ENCODE measurements around the gene RIPOR2. TPM values are rescaled to one million over a fixed set of nuclear protein-coding genes. Genes with fewer than 3 reads are reported as not detected.

Gene RIPOR2
- total RNA-seq, 2 experiments from 2014 or later, result 18.0 to 28.9 TPM

DNA sequence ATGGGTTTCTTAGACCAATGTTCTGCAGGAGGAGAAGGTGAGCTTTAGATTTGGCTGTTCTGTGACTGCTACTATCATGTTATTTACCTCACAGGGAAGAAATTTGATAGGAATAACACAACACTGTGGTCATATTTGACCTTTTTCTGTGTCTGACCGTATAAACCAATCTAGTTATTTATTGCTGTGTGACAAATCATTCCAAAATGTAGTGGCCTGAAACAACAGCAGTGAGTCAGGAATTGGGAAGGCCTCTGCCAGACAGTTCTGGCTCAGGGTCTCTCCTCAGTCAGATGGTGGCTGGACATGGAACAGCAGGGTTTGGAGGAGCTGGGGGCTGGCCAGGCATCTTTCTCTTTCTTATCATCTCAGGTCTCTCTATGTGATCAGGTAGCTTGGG is 33.0 kb downstream of the RIPOR2 start:
- BruUV-seq (replicated peaks), result no TSS peak
- CTCF ChIA-PET (ENCODE audit: unreplicated experiment), result no interaction called here

GRCh38 chr6:24901698-24902328 is 33.9 kb downstream of the RIPOR2 start:
- H3K4me2 ChIP-seq (ENCODE audit: low read length), result peak overlapping the region; percentile 74
- peak overlapping the region; percentile 64 for H3K27ac ChIP-seq (ENCODE audit: low read depth, low read length, poor library complexity, severe bottlenecking)
- H2AFZ ChIP-seq (ENCODE audit: low read length), result peak overlapping the region; percentile 11; the same call in 1 of the 2 replicates
- H3K4me3 ChIP-seq (ENCODE audit: low read depth, low read length, poor library complexity, severe bottlenecking), result no peak overlapping the region
- H3K36me3 ChIP-seq (ENCODE audit: insufficient read depth, low read length), result peaks cover 34% of the 10 kb centered on the region
- intact Hi-C loops (cut with micrococcal nuclease; ENCODE audit: unreplicated experiment), result no loop called here
- POLR2A ChIA-PET, result interaction anchor here (0.7 to 5.7 kb wide), 5 partner anchors 8 to 19 kb away, joined by 3 to 54 read pairs (median 8); no protein-coding TSS in a partner anchor
- H4K20me1 ChIP-seq (ENCODE audit: insufficient read depth, low read length), result no peaks in the 10 kb centered on the region
- DNase-seq (ENCODE audit: low spot score), result peak; percentile 51
- BruUV-seq (replicated peaks), result no TSS peak
- CTCF ChIA-PET (ENCODE audit: unreplicated experiment), result no interaction called here
- H3K79me2 ChIP-seq (ENCODE audit: insufficient read depth, low read depth, low read length), result peaks cover 48% of the 10 kb centered on the region; the same call in 1 of the 2 replicates
- peaks cover 8% of the 10 kb centered on the region; the same call in 1 of the 2 replicates for H3K9me3 ChIP-seq (ENCODE audit: low read length)
- TF ChIP-seq EZH2phosphoT487 (IDR thresholded peaks at IDR 0.05; ENCODE audit: borderline replicate concordance, low read depth, low read length) (no peak), CTCF (conservative IDR thresholded peaks at IDR 0.05; ENCODE audit: low read length) (no peak)
- no peaks in the 10 kb centered on the region for H3K9me2 ChIP-seq (ENCODE audit: insufficient read depth, low read length)
- peaks cover 69% of the 10 kb centered on the region for H3K4me1 ChIP-seq (ENCODE audit: insufficient read depth, low read length, poor library complexity, severe bottlenecking)

More for the DNA sequence above, 33.0 kb downstream of the RIPOR2 start:
- POLR2A ChIA-PET, result interaction anchor here (0.7 to 5.7 kb wide), 2 partner anchors 7 to 18 kb away, joined by 3 to 49 read pairs; no protein-coding TSS in a partner anchor
- intact Hi-C loops (cut with micrococcal nuclease; ENCODE audit: unreplicated experiment), result no loop called here
- Histone ChIP-seq H3K9me3 (ENCODE audit: low read length) (peaks cover 8% of the 10 kb centered on the region; the same call in 1 of the 2 replicates), H3K36me3 (ENCODE audit: insufficient read depth, low read length) (peaks cover 38% of the 10 kb centered on the region), H4K20me1 (ENCODE audit: insufficient read depth, low read length) (no peaks in the 10 kb centered on the region), H3K4me2 (ENCODE audit: low read length) (no peak overlapping the region), H3K9me2 (ENCODE audit: insufficient read depth, low read length) (no peaks in the 10 kb centered on the region), H3K4me1 (ENCODE audit: insufficient read depth, low read length, poor library complexity, severe bottlenecking) (peaks cover 79% of the 10 kb centered on the region), H3K27ac (ENCODE audit: low read depth, low read length, poor library complexity, severe bottlenecking) (peak overlapping the region; percentile 64), H3K79me2 (ENCODE audit: insufficient read depth, low read depth, low read length) (peaks cover 57% of the 10 kb centered on the region; the same call in 1 of the 2 replicates), H2AFZ (ENCODE audit: low read length) (no peak overlapping the region), H3K4me3 (ENCODE audit: low read depth, low read length, poor library complexity, severe bottlenecking) (no peak overlapping the region)
- DNase-seq (ENCODE audit: low spot score), result no peak
- TF ChIP-seq EZH2phosphoT487 (IDR thresholded peaks at IDR 0.05; ENCODE audit: borderline replicate concordance, low read depth, low read length), result no peak
- no peak for TF ChIP-seq CTCF (conservative IDR thresholded peaks at IDR 0.05; ENCODE audit: low read length)

Data from OCI-LY7 (cell line).